Muscle of leg (tissue), 11 donors: ENCODE measurements around the gene EIF4E2. TPM values are rescaled to one million over a fixed set of nuclear protein-coding genes. Genes with fewer than 3 reads are reported as not detected.

Experiments
- DNase-seq: peaks from one replicate; pipeline ENCODE4 v3.0.0; 2013
- H3K27ac ChIP-seq: one replicate; pipeline ENCODE4 v1.5.1; 2013; ENCODE audit warnings: mild to moderate bottlenecking, low read length, control low read depth
- H3K27me3 ChIP-seq: one replicate; pipeline ENCODE4 v1.6.1; 2013; ENCODE audit warnings: low read length; ENCODE audit not compliant: control insufficient read depth, insufficient read depth
- H3K36me3 ChIP-seq: one replicate; pipeline ENCODE4 v1.6.1; 2013; ENCODE audit warnings: low read length; ENCODE audit not compliant: control insufficient read depth, insufficient read depth
- H3K4me1 ChIP-seq: one replicate; pipeline ENCODE4 v1.6.1; 2013; ENCODE audit warnings: low read length; ENCODE audit not compliant: control insufficient read depth, insufficient read depth
- H3K4me3 ChIP-seq: one replicate; pipeline ENCODE4 v1.5.1; 2013; ENCODE audit warnings: low read length, control low read depth
- H3K9me3 ChIP-seq: replicated peaks from 2 replicates; pipeline ENCODE4 v1.6.1; 2013; ENCODE audit warnings: low read depth, low read length; ENCODE audit not compliant: control insufficient read depth
- WGBS: methylation state at CpG from one replicate; pipeline ENCODE4 v1.1.5; 2013; ENCODE audit warnings: missing lambda C conversion rate; ENCODE audit not compliant: insufficient coverage; 5-methylcytosine and 5-hydroxymethylcytosine counted together
- polyA plus RNA-seq, 8 donors: library from polyadenylated mRNA; unstranded; fragments of 120-200 nt; gene quantifications; one replicate each; pipeline versions ENCODE4 v1.2.1 to v1.2.3, GENCODE V29; 2013; ENCODE audit warnings: inconsistent platforms in 1 of 8, low replicate concordance in 1 of 8; ENCODE audit not compliant: insufficient read length in 8 of 8, insufficient read depth in 1 of 8
- total RNA-seq: library from RNA; stranded (reverse); fragments of 120-200 nt; gene quantifications from one replicate; pipeline ENCODE4 v1.2.4, GENCODE V29; 2013

Gene EIF4E2
- total and polyA plus RNA-seq, 9 donors = 105 to 135 (median 117) TPM

DNA sequence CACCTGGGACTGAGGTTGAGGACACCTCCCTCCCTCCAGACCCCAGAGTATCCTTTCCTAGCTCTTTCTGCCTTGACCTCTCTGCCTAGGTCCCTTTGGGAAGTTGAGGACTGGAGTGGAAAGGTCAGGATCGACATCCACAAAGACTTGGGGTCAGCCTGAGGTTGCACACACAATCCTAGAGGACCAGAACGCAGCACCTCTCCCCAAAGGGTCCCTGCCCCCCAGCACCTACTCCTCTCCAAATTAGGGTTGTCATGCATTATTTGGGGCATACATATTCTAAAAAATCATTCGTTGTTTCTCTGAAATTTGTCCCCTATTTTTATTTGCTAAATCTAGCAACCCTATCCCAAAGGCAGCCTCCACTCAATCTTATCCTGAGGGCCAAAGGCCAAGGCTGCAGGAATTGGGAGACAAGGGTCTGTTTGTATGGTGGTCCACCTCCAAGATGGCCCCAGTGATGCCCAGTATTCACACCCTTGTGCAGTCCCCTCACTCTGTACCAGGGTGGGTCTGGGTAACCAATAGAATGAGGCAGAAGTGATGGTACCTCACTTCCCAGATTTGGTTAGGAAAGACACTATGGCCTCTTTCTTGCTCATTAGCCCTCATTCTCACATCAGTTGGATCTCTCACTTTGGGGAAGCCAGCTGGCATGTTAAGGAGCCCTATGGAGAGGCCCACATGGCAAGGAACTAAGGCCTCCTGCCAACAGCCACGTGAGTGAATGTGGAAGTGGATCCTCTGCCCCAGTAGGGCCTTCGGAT lies 14.5 kb upstream of the EIF4E2 start:
- Histone ChIP-seq H3K27ac (no peak overlapping the region), H3K9me3 (peaks cover 5% of the 10 kb centered on the region), H3K4me1 (peaks cover 67% of the 10 kb centered on the region), H3K27me3 (peaks cover 4% of the 10 kb centered on the region), H3K4me3 (no peak overlapping the region), H3K36me3 (peaks cover 30% of the 10 kb centered on the region)
- no peak for DNase-seq
- WGBS = 89% methylated on average over 1 of the region's 5 CpGs

DNA sequence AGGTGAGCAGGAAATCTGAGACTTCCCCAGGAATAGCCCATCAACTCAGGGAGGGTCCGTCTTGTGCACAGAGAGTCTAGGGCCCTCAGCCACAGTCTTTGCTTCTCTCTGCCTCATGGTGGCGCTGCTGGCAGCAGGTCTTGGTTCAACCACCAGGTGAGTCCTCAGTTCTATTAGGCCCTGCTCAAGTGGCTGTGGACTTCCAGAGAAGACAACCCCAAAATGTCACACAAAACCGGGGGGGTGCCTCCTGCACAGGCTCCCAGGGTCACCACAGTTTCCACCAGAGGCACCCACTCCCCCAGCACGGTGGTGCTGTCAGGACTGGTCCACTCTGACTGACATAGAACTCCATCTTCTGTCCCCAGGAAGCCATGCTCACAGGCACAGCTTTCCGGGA lies 13.4 kb upstream of the EIF4E2 start:
- WGBS = 53% methylated on average over 4 of the region's 5 CpGs
- DNase-seq = no peak
- H3K36me3 ChIP-seq = peaks cover 35% of the 10 kb centered on the region
- H3K9me3 ChIP-seq = peaks cover 5% of the 10 kb centered on the region
- peak overlapping the region; percentile 62 for H3K27ac ChIP-seq
- peaks cover 78% of the 10 kb centered on the region for H3K4me1 ChIP-seq
- peaks cover 4% of the 10 kb centered on the region for H3K27me3 ChIP-seq
- no peak overlapping the region for H3K4me3 ChIP-seq

- Histone ChIP-seq H3K27ac (peak overlapping the region; percentile 62), H3K27me3 (peaks cover 4% of the 10 kb centered on the region), H3K36me3 (peaks cover 39% of the 10 kb centered on the region), H3K9me3 (peaks cover 5% of the 10 kb centered on the region), H3K4me3 (no peak overlapping the region), H3K4me1 (peaks cover 79% of the 10 kb centered on the region)
- WGBS = no CpG with 5 or more reads among the region's 4 CpGs
- no peak for DNase-seq
Observed at GRCh38 chr2:232537499-232537898, 13.0 kb upstream of the EIF4E2 start.

DNA sequence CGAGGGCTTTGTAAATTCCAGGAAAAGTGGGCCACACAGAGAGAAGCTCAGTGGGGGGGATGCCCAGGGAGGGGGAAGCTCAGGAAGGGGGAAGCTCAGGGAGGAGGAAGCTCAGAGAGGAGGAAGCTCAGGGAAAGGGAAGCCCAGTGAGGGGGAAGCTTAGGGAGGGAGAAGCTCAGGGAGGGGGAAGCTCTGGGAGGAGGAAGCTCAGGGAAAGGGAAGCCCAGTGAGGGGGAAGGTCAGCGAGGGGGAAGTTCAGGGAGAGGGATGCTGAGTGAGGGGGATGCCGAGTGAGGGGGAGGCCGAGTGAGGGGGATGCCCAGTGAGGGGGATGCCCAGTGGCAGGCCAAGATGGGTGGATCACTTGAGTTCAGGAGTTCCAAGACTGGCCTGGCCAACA lies 11.8 kb upstream of the EIF4E2 start:
- H3K4me3 ChIP-seq = no peak overlapping the region
- peak overlapping the region; percentile 75 for H3K27ac ChIP-seq
- H3K9me3 ChIP-seq = peaks cover 5% of the 10 kb centered on the region
- H3K27me3 ChIP-seq = peaks cover 4% of the 10 kb centered on the region
- 0% methylated on average over 1 of the region's 4 CpGs for WGBS
- H3K36me3 ChIP-seq = peaks cover 48% of the 10 kb centered on the region
- DNase-seq = no peak
- H3K4me1 ChIP-seq = peaks cover 79% of the 10 kb centered on the region

DNA sequence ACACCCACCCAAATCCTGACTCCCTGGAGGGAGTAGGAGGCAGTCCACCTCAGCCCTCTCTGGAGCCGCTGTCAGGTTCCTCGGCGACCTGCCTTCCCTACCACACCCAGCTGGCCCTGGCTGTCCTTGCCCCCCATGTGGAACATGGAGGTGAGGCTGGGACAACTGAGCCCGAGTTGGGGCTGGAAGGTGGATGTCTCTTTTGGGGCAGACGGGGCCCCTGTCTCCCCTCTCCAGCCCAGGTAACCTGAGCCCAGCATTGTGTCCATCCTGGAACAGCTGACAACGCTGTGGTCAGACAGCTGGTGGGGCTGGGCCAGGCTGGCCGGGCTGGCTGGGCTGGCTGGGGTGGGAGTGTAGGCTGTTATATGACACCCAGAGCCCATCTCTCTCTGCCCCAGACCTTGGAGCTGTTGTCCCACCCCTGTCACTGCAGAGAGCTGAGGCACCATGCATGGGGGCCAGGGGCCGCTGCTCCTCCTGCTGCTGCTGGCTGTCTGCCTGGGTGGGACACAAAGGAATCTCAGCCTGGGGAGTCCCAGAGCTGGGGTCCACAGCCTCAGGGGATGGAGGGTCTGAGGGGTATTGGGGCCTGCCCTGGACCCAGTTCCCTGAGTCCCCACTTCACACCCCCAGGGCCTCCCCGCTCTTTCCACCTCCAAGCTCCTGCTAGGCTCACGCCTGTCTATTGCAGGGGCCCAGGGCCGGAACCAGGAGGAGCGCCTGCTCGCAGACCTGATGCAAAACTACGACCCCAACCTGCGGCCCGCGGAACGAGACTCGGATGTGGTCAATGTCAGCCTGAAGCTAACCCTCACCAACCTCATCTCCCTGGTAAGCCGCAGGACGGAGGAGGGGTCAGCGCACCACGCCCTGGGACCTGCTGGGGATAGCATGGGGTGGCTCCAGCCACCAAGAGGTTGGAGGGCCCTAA lies 10.9 kb upstream of the EIF4E2 start, which contains the start of gene CHRNG:
Gene CHRNG, plus strand, starts transcription at position 395 of the 934 bp plus-strand sequence. Its CDS starts 56 bp downstream, at position 451.
- Histone ChIP-seq H3K36me3 (peaks cover 48% of the 10 kb centered on the region), H3K27me3 (peaks cover 4% of the 10 kb centered on the region), H3K27ac (peak within 1 kb of the TSS; percentile 75), H3K4me1 (peaks cover 70% of the 10 kb centered on the region), H3K4me3 (peak within 1 kb of the TSS; percentile 54), H3K9me3 (peaks cover 5% of the 10 kb centered on the region)
- peak; percentile 81 for DNase-seq
- WGBS = 14% methylated on average over 8 of the region's 23 CpGs

DNA sequence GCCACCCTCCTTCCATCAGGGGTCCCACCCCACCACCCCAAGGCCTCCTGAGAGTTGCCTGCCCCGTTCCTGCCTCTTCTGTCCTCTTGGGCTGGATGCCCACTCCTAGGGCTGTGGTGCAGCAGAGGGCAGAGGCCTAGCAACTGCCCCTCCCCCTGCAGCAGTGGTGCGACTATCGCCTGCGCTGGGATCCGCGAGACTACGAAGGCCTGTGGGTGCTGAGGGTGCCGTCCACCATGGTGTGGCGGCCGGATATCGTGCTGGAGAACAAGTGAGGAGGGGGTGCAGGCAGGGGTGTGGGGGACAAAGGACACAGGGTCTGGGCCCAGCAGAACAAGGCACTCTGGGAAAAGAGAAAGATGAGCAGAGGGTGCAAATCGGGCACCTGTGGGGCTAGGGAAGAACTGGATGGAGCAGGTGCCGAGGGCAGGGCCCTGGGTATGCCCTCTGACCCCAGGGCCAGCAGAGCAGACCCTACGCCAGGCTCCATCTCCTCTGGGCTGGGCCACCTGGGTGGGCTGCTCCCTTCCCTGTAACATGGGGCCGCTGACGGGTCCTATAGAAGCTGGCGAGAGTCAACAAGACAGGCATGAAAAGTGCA lies 9.9 kb upstream of the EIF4E2 start:
- peaks cover 46% of the 10 kb centered on the region for H3K36me3 ChIP-seq

GRCh38 chr2:232541195-232541960 lies 9.1 kb upstream of the EIF4E2 start:
- H3K36me3 ChIP-seq = peaks cover 44% of the 10 kb centered on the region
- peaks cover 4% of the 10 kb centered on the region for H3K27me3 ChIP-seq
- no peak for DNase-seq
- no peak overlapping the region for H3K27ac ChIP-seq
- H3K4me3 ChIP-seq = peak overlapping the region; percentile 54
- WGBS = 71% methylated on average over 14 of the region's 19 CpGs
- peaks cover under 1% of the 10 kb centered on the region for H3K9me3 ChIP-seq
- H3K4me1 ChIP-seq = peaks cover 59% of the 10 kb centered on the region

More for the DNA sequence above, 9.9 kb upstream of the EIF4E2 start:
- peak overlapping the region; percentile 75 for H3K27ac ChIP-seq
- H3K9me3 ChIP-seq = peaks cover 5% of the 10 kb centered on the region
- 86% methylated on average over 13 of the region's 17 CpGs for WGBS
- peaks cover 61% of the 10 kb centered on the region for H3K4me1 ChIP-seq
- DNase-seq = no peak
- peak overlapping the region; percentile 54 for H3K4me3 ChIP-seq
- peaks cover 4% of the 10 kb centered on the region for H3K27me3 ChIP-seq

- H3K4me1 ChIP-seq = peaks cover 56% of the 10 kb centered on the region
- no peak overlapping the region for H3K27ac ChIP-seq
- WGBS = 69% methylated on average over 6 of the region's 9 CpGs
- peaks cover 2% of the 10 kb centered on the region for H3K27me3 ChIP-seq
- no peak for DNase-seq
- H3K9me3 ChIP-seq = no peaks in the 10 kb centered on the region
- H3K4me3 ChIP-seq = no peak overlapping the region
- H3K36me3 ChIP-seq = peaks cover 50% of the 10 kb centered on the region
Observed at GRCh38 chr2:232541961-232542714, 8.4 kb upstream of the EIF4E2 start.
